ENCODE data around the gene SMAD5. TPM values are rescaled to one million over a fixed set of nuclear protein-coding genes. Genes with fewer than 3 reads are reported as not detected.

The SMAD5 gene
- total RNA-seq, 1 experiment from 2014 or later = 106 TPM

DNA sequence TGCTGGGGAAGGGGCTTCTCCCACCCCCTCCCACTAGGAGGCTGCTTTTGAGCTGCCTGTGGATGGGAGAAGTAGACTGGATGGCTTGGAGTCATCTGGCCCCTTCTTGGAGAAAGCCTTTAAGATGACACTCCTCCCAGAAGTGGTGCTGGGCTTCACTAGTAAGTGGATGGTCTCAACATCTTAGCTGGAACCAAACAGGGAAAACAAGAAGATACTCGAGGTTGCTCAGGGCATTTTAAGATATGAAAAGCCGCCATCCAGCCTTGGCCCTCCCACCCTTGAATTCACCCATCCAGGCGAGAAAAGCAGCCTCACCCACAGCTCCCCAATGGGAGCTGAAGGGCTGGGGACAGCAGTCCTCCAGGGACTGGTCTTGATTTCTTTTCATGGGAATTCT, 68.1 kb downstream of the SMAD5 start:
- H3K4me3 Mint-ChIP-seq (ENCODE audit: unreplicated experiment) = no peak overlapping the region
- H3K27ac Mint-ChIP-seq (ENCODE audit: low read depth, unreplicated experiment) = no peak overlapping the region
- CTCF ChIA-PET = interaction anchor here (0.7 to 8.1 kb wide), 4 partner anchors 11 to 227 kb away, joined by 3 to 65 read pairs (median 4); no protein-coding TSS in a partner anchor
- no peaks in the 10 kb centered on the region for H3K36me3 Mint-ChIP-seq (ENCODE audit: insufficient read depth, unreplicated experiment)
- peaks cover 11% of the 10 kb centered on the region for H3K27me3 Mint-ChIP-seq (ENCODE audit: insufficient read depth, unreplicated experiment)
- no peaks in the 10 kb centered on the region for H3K4me1 Mint-ChIP-seq (ENCODE audit: insufficient read depth, unreplicated experiment)
- TF ChIP-seq, protein P1, sequence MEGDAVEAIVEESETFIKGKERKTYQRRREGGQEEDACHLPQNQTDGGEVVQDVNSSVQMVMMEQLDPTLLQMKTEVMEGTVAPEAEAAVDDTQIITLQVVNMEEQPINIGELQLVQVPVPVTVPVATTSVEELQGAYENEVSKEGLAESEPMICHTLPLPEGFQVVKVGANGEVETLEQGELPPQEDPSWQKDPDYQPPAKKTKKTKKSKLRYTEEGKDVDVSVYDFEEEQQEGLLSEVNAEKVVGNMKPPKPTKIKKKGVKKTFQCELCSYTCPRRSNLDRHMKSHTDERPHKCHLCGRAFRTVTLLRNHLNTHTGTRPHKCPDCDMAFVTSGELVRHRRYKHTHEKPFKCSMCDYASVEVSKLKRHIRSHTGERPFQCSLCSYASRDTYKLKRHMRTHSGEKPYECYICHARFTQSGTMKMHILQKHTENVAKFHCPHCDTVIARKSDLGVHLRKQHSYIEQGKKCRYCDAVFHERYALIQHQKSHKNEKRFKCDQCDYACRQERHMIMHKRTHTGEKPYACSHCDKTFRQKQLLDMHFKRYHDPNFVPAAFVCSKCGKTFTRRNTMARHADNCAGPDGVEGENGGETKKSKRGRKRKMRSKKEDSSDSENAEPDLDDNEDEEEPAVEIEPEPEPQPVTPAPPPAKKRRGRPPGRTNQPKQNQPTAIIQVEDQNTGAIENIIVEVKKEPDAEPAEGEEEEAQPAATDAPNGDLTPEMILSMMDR (IDR thresholded peaks at IDR 0.05; ENCODE audit: unreplicated experiment) = no peak
- H3K9me3 Mint-ChIP-seq (ENCODE audit: unreplicated experiment) = no peaks in the 10 kb centered on the region
- no peak for DNase-seq (ENCODE audit: unreplicated experiment)
- POLR2A ChIA-PET = interaction anchor here (0.8 kb wide), 1 partner anchor 11 kb away, joined by 3 read pairs; no protein-coding TSS in a partner anchor
- no TSS peak for BruUV-seq (replicated peaks)
- intact Hi-C loops (cut with micrococcal nuclease) = no loop called here

DNA sequence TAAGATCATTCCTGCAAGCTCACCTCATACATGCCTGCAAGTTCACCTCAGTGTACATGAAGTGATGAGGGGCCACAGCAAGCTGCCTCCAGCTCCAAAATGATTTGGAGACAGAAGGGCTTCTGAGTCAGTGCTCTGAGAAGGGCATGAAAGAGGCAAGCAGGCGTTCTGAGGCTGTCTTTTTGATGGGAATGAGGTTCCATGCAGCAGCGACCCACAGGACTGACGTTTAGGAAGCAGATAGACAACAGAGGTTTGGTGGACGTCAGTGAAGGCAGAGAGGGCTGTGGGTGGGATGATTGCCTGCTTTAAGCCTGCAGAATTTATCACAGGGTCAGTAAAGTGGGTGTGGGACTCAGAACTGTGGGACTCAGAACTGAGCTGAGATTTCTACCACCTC, 69.2 kb downstream of the SMAD5 start:
- TF ChIP-seq, protein P1 (IDR thresholded peaks at IDR 0.05; ENCODE audit: unreplicated experiment) = no peak
- H3K27ac Mint-ChIP-seq (ENCODE audit: low read depth, unreplicated experiment) = no peak overlapping the region
- DNase-seq (ENCODE audit: unreplicated experiment) = no peak
- no peaks in the 10 kb centered on the region for H3K36me3 Mint-ChIP-seq (ENCODE audit: insufficient read depth, unreplicated experiment)
- BruUV-seq (replicated peaks) = no TSS peak
- H3K4me1 Mint-ChIP-seq (ENCODE audit: insufficient read depth, unreplicated experiment) = no peaks in the 10 kb centered on the region
- intact Hi-C loops (cut with micrococcal nuclease) = no loop called here
- no peaks in the 10 kb centered on the region for H3K9me3 Mint-ChIP-seq (ENCODE audit: unreplicated experiment)
- POLR2A ChIA-PET = no interaction called here
- no peak overlapping the region for H3K4me3 Mint-ChIP-seq (ENCODE audit: unreplicated experiment)
- H3K27me3 Mint-ChIP-seq (ENCODE audit: insufficient read depth, unreplicated experiment) = peaks cover 11% of the 10 kb centered on the region
- CTCF ChIA-PET = interaction anchor here (0.7 to 8.1 kb wide), 2 partner anchors 11 to 314 kb away, joined by 3 to 65 read pairs; no protein-coding TSS in a partner anchor

DNA sequence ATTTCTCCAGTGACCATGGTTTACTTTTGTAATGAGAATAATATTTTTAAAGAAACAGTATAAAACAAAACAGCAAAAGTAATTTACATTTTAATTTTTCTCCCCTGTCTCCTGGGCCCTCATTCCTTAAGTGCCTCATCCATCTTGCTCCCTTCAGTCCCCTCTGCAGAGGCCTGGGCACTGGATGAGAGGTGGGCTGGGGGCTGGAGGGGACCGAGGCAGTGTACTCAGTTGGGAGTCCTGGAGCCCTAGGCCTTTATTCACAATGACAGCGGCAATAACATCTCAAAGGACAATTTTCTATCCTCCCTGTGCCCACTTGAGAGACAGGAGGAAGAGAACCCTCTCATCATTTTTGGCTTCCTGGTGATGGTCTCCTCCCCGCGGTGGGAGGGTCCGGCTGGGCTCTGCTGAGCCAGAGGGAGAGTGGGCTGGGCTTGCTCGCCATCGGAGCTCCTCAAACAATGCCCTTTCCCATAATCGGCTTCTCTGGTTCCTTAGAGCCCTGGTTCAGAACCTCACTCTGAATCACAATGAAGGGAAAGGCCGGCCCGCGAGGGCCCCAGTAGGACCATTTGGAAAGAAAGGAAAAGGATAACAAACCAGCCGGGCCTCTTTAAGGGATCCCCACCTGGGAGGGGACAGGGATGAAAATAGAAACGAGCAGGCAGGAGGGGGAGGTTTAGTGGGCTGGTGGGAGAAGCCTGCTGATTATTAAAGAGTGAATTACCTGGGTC, 70.0 kb downstream of the SMAD5 start:
- BruUV-seq (replicated peaks) = no TSS peak
- ChIA-PET POLR2A (no interaction called here), CTCF (interaction anchor here (0.6 to 8.1 kb wide), 5 partner anchors 10 to 314 kb away, joined by 3 to 65 read pairs (median 4); no protein-coding TSS in a partner anchor)
- intact Hi-C loops (cut with micrococcal nuclease) = no loop called here
- TF ChIP-seq, protein P1 (IDR thresholded peaks at IDR 0.05; ENCODE audit: unreplicated experiment) = no peak
- Mint-ChIP-seq H3K9me3 (ENCODE audit: unreplicated experiment) (no peaks in the 10 kb centered on the region), H3K4me1 (ENCODE audit: insufficient read depth, unreplicated experiment) (no peaks in the 10 kb centered on the region), H3K27ac (ENCODE audit: low read depth, unreplicated experiment) (no peak overlapping the region), H3K36me3 (ENCODE audit: insufficient read depth, unreplicated experiment) (no peaks in the 10 kb centered on the region), H3K27me3 (ENCODE audit: insufficient read depth, unreplicated experiment) (peaks cover 11% of the 10 kb centered on the region), H3K4me3 (ENCODE audit: unreplicated experiment) (no peak overlapping the region)
- no peak for DNase-seq (ENCODE audit: unreplicated experiment)

DNA sequence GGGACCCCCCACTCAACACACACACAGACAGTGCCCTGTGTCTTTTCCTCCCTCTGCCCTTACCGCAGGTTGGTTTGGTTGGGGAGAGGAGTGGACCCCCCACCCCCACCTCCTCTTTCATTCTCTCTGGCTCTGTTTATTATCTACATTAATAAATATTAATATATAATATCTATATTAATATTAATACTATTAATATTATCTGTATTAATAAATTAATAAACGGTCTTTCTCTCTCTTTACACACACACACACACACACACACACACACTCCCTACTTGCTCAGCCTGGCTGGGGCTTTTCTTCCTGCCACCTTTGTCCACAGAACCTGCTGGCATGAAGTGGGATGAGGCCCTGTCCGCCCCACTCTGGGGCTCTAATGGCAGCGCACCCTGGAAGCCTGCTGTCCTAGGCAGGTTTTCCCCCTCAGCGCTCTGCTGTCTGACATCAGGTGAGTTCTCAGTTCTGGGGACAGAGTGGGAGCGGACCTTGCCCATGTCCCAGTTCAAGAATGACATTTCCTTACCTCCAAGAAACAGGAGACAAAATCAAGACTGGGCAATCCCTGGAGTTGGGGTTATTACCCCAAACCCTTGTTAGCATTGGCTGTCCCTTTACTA, 70.8 kb downstream of the SMAD5 start:
- H3K27ac Mint-ChIP-seq (ENCODE audit: low read depth, unreplicated experiment) = no peak overlapping the region
- DNase-seq (ENCODE audit: unreplicated experiment) = no peak
- intact Hi-C loops (cut with micrococcal nuclease) = no loop called here
- no peak overlapping the region for H3K4me3 Mint-ChIP-seq (ENCODE audit: unreplicated experiment)
- H3K4me1 Mint-ChIP-seq (ENCODE audit: insufficient read depth, unreplicated experiment) = no peaks in the 10 kb centered on the region
- CTCF ChIA-PET = interaction anchor here (0.6 to 8.1 kb wide), 8 partner anchors 9 to 622 kb away, joined by 3 to 65 read pairs (median 4); partner anchors contain the start of gene SMIM32
- H3K9me3 Mint-ChIP-seq (ENCODE audit: unreplicated experiment) = no peaks in the 10 kb centered on the region
- no TSS peak for BruUV-seq (replicated peaks)
- no peaks in the 10 kb centered on the region for H3K36me3 Mint-ChIP-seq (ENCODE audit: insufficient read depth, unreplicated experiment)
- POLR2A ChIA-PET = interaction anchor here (0.7 kb wide), 1 partner anchor 66 kb away, joined by 3 read pairs; no protein-coding TSS in a partner anchor
- TF ChIP-seq, protein P1 (IDR thresholded peaks at IDR 0.05; ENCODE audit: unreplicated experiment) = no peak
- H3K27me3 Mint-ChIP-seq (ENCODE audit: insufficient read depth, unreplicated experiment) = peaks cover 11% of the 10 kb centered on the region

All from MCF 10A (cell line).